Mucosa of rectum (tissue), 2 donors: ENCODE measurements around the gene IGSF5.

Source experiments
- H3K27ac ChIP-seq, 2 donors: one replicate each; pipeline ENCODE4 v1.7.0; 2013; ENCODE audit warnings: inconsistent platforms in 2 of 2, low read depth in 2 of 2, low read length in 2 of 2
- H3K27me3 ChIP-seq, 2 donors: one replicate each; pipeline ENCODE4 v1.7.0; 2013; ENCODE audit warnings: low read length in 2 of 2; ENCODE audit not compliant: control insufficient read depth in 2 of 2, insufficient read depth in 2 of 2
- H3K36me3 ChIP-seq, 2 donors: one replicate each; pipeline ENCODE4 v1.7.0; 2013; ENCODE audit warnings: low read length in 2 of 2; ENCODE audit not compliant: control insufficient read depth in 2 of 2, insufficient read depth in 2 of 2
- H3K4me1 ChIP-seq, 2 donors: one replicate each; pipeline ENCODE4 v1.7.0; 2013; ENCODE audit warnings: low read length in 2 of 2, mild to moderate bottlenecking in 1 of 2; ENCODE audit not compliant: control insufficient read depth in 2 of 2, insufficient read depth in 2 of 2
- H3K4me3 ChIP-seq, 2 donors: one replicate each; pipeline ENCODE4 v1.7.0; 2013; ENCODE audit warnings: low read length in 2 of 2
- H3K9ac ChIP-seq, 2 donors: one replicate each; pipeline ENCODE4 v1.7.0; 2013; ENCODE audit warnings: low read length in 2 of 2, low read depth in 1 of 2, mild to moderate bottlenecking in 1 of 2
- H3K9me3 ChIP-seq, 2 donors: one replicate each; pipeline ENCODE4 v1.7.0; 2013; ENCODE audit warnings: low read length in 2 of 2; ENCODE audit not compliant: control insufficient read depth in 2 of 2
- donor health status: healthy.
- donor health status: Normal muscosa, but diverticular disease.

IGSF5 gene

GRCh38 chr21:39807738-39808137 is 62.8 kb downstream of the IGSF5 start:
- H3K9me3 ChIP-seq, result no peaks in the 10 kb centered on the region
- H3K27me3 ChIP-seq, result no peaks in the 10 kb centered on the region
- H3K4me3 ChIP-seq, result no peak overlapping the region
- H3K36me3 ChIP-seq, result no peaks in the 10 kb centered on the region
- peaks cover 0 to 15% of the 10 kb centered on the region in 2 donors for H3K4me1 ChIP-seq
- no peak overlapping the region for H3K27ac ChIP-seq
- H3K9ac ChIP-seq, result no peak overlapping the region

- H3K27ac ChIP-seq, result no peak overlapping the region
- H3K9ac ChIP-seq, result no peak overlapping the region
- H3K36me3 ChIP-seq, result no peaks in the 10 kb centered on the region
- H3K9me3 ChIP-seq, result no peaks in the 10 kb centered on the region
- peaks cover 0 to 15% of the 10 kb centered on the region in 2 donors for H3K4me1 ChIP-seq
- no peaks in the 10 kb centered on the region for H3K27me3 ChIP-seq
- no peak overlapping the region for H3K4me3 ChIP-seq
Measured at GRCh38 chr21:39809936-39810335, 65.0 kb downstream of the IGSF5 start.

- no peaks in the 10 kb centered on the region for H3K9me3 ChIP-seq
- H3K9ac ChIP-seq, result no peak overlapping the region
- no peaks in the 10 kb centered on the region for H3K36me3 ChIP-seq
- H3K4me3 ChIP-seq, result no peak overlapping the region
- H3K4me1 ChIP-seq, result peaks cover 0 to 8% of the 10 kb centered on the region in 2 donors
- H3K27ac ChIP-seq, result no peak overlapping the region
- H3K27me3 ChIP-seq, result no peaks in the 10 kb centered on the region
Measured at GRCh38 chr21:39812983-39813382, 68.0 kb downstream of the IGSF5 start.

GRCh38 chr21:39818557-39818956 is 73.6 kb downstream of the IGSF5 start:
- H3K4me3 ChIP-seq, result no peak overlapping the region
- no peaks in the 10 kb centered on the region for H3K9me3 ChIP-seq
- no peaks in the 10 kb centered on the region for H3K27me3 ChIP-seq
- no peaks in the 10 kb centered on the region for H3K36me3 ChIP-seq
- H3K4me1 ChIP-seq, result no peaks in the 10 kb centered on the region
- no peak overlapping the region for H3K27ac ChIP-seq
- H3K9ac ChIP-seq, result no peak overlapping the region

GRCh38 chr21:39822042-39822441 is 77.1 kb downstream of the IGSF5 start:
- Histone ChIP-seq H3K9ac (no peak overlapping the region), H3K27me3 (no peaks in the 10 kb centered on the region), H3K4me1 (no peaks in the 10 kb centered on the region), H3K9me3 (no peaks in the 10 kb centered on the region), H3K27ac (no peak overlapping the region), H3K4me3 (no peak overlapping the region), H3K36me3 (no peaks in the 10 kb centered on the region)

GRCh38 chr21:39825250-39825649 is 80.3 kb downstream of the IGSF5 start:
- Histone ChIP-seq H3K27ac (no peak overlapping the region), H3K9ac (no peak overlapping the region), H3K4me1 (no peaks in the 10 kb centered on the region), H3K4me3 (no peak overlapping the region), H3K9me3 (no peaks in the 10 kb centered on the region), H3K36me3 (no peaks in the 10 kb centered on the region), H3K27me3 (no peaks in the 10 kb centered on the region)

GRCh38 chr21:39834543-39834942 is 89.6 kb downstream of the IGSF5 start:
- H3K36me3 ChIP-seq, result no peaks in the 10 kb centered on the region

GRCh38 chr21:39837861-39838359 is 92.9 kb downstream of the IGSF5 start:
- Histone ChIP-seq H3K27ac (no peak overlapping the region), H3K27me3 (no peaks in the 10 kb centered on the region), H3K36me3 (no peaks in the 10 kb centered on the region), H3K4me3 (no peak overlapping the region), H3K9me3 (no peaks in the 10 kb centered on the region), H3K9ac (no peak overlapping the region), H3K4me1 (no peaks in the 10 kb centered on the region)

More at GRCh38 chr21:39834543-39834942, 89.6 kb downstream of the IGSF5 start:
- no peaks in the 10 kb centered on the region for H3K27me3 ChIP-seq
- H3K4me3 ChIP-seq, result no peak overlapping the region
- no peaks in the 10 kb centered on the region for H3K9me3 ChIP-seq
- H3K4me1 ChIP-seq, result no peaks in the 10 kb centered on the region
- no peak overlapping the region for H3K9ac ChIP-seq
- no peak overlapping the region for H3K27ac ChIP-seq

GRCh38 chr21:39840373-39841097 is 95.6 kb downstream of the IGSF5 start:
- no peaks in the 10 kb centered on the region for H3K9me3 ChIP-seq
- H3K36me3 ChIP-seq, result no peaks in the 10 kb centered on the region
- no peak overlapping the region for H3K27ac ChIP-seq
- H3K9ac ChIP-seq, result no peak overlapping the region
- no peak overlapping the region for H3K4me3 ChIP-seq
- no peaks in the 10 kb centered on the region for H3K4me1 ChIP-seq
- H3K27me3 ChIP-seq, result no peaks in the 10 kb centered on the region

GRCh38 chr21:39842741-39843459 is 97.9 kb downstream of the IGSF5 start:
- Histone ChIP-seq H3K27ac (no peak overlapping the region), H3K4me3 (no peak overlapping the region), H3K9ac (no peak overlapping the region), H3K9me3 (no peaks in the 10 kb centered on the region), H3K27me3 (no peaks in the 10 kb centered on the region), H3K36me3 (no peaks in the 10 kb centered on the region), H3K4me1 (no peaks in the 10 kb centered on the region)
